DLD1 (cell line): ENCODE measurements around the gene SNN.

Source experiments
- in situ Hi-C: cut with HindIII; loops from 2 replicates; pipeline ENCODE4 v1.10.0; 2017; ENCODE audit warnings: low sequenced_read_pairs

The SNN gene

GRCh38 chr16:11635113-11635652 is 33.1 kb upstream of the SNN start:
- in situ Hi-C loops = no loop called here

GRCh38 chr16:11635679-11636171 is 32.5 kb upstream of the SNN start:
- in situ Hi-C loops = no loop called here

GRCh38 chr16:11636172-11636721 is 32.0 kb upstream of the SNN start:
- in situ Hi-C loops = no loop called here

GRCh38 chr16:11637320-11637719 is 30.9 kb upstream of the SNN start:
- in situ Hi-C loops = no loop called here

- in situ Hi-C loops = no loop called here
Measured at GRCh38 chr16:11638140-11638539, 30.1 kb upstream of the SNN start.

- in situ Hi-C loops = no loop called here
Measured at GRCh38 chr16:11639008-11639562, 29.2 kb upstream of the SNN start.

- in situ Hi-C loops = no loop called here
Measured at GRCh38 chr16:11639925-11640899, 28.0 kb upstream of the SNN start.

GRCh38 chr16:11640987-11641817 is 27.1 kb upstream of the SNN start:
- in situ Hi-C loops = no loop called here

- in situ Hi-C loops = no loop called here
Measured at GRCh38 chr16:11642765-11643116, 25.5 kb upstream of the SNN start.

GRCh38 chr16:11649276-11649675 is 19.0 kb upstream of the SNN start:
- in situ Hi-C loops = no loop called here

- in situ Hi-C loops = no loop called here
Measured at GRCh38 chr16:11650641-11651591, 17.3 kb upstream of the SNN start.

GRCh38 chr16:11651796-11652195 is 16.5 kb upstream of the SNN start:
- in situ Hi-C loops = no loop called here

- in situ Hi-C loops = no loop called here
Measured at GRCh38 chr16:11655655-11656054, 12.6 kb upstream of the SNN start.

GRCh38 chr16:11657556-11657955 is 10.7 kb upstream of the SNN start:
- in situ Hi-C loops = no loop called here

- in situ Hi-C loops = no loop called here
Measured at GRCh38 chr16:11658896-11659708, 9.2 kb upstream of the SNN start.

GRCh38 chr16:11660565-11660964 is 7.7 kb upstream of the SNN start:
- in situ Hi-C loops = no loop called here

- in situ Hi-C loops = no loop called here
Measured at GRCh38 chr16:11662582-11662981, 5.7 kb upstream of the SNN start.

GRCh38 chr16:11665071-11665491 is 3.2 kb upstream of the SNN start:
- in situ Hi-C loops = no loop called here
